HL-60 (cell line): ENCODE results near the gene OSBPL5.

ENCODE experiments used
- GABPA ChIP-seq: IDR thresholded peaks from 2 replicates; pipeline ENCODE4 v1.6.1; 2012; ENCODE audit warnings: low read depth
- POLR2AphosphoS5 ChIP-seq: IDR thresholded peaks from 2 replicates; pipeline ENCODE4 v1.6.1; 2012; ENCODE audit warnings: low read depth
- SPI1 ChIP-seq: IDR thresholded peaks from 2 replicates; pipeline ENCODE4 v1.6.1; 2012; ENCODE audit warnings: low read depth, mild to moderate bottlenecking, borderline replicate concordance
- TF ChIP-seq, protein P1 (sequence below): IDR thresholded peaks from one replicate; pipeline ENCODE4 v1.5.1; 2011; ENCODE audit warnings: low read length, control low read depth, inconsistent platforms; ENCODE audit not compliant: insufficient read depth
- TF ChIP-seq, protein P2 (sequence below): IDR thresholded peaks from 2 replicates; pipeline ENCODE4 v1.6.1; 2012; ENCODE audit warnings: low read depth; ENCODE audit not compliant: insufficient replicate concordance

DNA sequence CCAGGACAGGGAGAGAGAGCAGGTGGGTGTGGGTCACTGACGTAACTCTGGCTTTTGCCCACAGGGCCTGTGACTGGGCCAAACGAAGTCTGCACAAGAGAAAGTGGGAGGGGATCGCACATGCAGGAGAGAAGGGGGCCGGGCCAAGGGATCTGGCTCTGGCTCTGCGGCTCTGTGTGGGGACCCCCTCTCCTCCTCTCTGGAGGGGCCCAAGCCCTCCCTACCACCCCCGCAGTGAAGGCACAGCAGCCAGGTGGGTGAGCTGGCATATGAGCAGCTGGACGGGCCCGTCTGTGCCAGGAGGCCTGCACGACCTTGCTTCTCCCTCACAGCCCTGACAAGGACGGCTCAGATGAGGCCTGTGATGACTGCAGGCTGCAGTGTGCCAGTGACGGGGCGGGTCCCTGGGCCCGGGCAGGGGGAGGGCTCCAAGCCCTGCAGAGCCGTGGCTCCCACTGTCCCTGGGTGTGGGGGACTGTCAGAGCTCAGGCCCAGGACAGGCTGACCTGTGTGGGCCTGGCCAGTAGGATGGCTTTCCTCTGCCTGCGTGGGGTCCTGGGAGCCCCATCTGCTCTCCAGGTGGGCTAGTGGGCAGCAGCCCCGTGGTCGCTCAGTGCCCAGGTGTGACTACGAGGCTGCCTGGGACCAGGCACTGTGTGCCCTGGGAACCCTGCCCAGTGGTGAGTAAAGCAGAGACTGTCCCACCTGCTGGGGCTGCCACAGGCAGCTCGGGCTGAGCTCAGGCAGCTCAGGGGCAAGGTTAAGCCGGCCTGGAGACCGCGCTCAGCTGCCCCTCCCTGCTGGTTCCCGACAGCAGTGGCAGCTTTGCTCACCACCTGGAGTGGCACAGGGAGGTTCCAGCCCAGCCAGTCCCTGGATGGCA is 31.3 kb upstream of the OSBPL5 start:
- TF ChIP-seq, protein P1, sequence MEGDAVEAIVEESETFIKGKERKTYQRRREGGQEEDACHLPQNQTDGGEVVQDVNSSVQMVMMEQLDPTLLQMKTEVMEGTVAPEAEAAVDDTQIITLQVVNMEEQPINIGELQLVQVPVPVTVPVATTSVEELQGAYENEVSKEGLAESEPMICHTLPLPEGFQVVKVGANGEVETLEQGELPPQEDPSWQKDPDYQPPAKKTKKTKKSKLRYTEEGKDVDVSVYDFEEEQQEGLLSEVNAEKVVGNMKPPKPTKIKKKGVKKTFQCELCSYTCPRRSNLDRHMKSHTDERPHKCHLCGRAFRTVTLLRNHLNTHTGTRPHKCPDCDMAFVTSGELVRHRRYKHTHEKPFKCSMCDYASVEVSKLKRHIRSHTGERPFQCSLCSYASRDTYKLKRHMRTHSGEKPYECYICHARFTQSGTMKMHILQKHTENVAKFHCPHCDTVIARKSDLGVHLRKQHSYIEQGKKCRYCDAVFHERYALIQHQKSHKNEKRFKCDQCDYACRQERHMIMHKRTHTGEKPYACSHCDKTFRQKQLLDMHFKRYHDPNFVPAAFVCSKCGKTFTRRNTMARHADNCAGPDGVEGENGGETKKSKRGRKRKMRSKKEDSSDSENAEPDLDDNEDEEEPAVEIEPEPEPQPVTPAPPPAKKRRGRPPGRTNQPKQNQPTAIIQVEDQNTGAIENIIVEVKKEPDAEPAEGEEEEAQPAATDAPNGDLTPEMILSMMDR = no peak
- TF ChIP-seq GABPA (no peak), POLR2AphosphoS5 (no peak), SPI1 (no peak)
- TF ChIP-seq, protein P2, sequence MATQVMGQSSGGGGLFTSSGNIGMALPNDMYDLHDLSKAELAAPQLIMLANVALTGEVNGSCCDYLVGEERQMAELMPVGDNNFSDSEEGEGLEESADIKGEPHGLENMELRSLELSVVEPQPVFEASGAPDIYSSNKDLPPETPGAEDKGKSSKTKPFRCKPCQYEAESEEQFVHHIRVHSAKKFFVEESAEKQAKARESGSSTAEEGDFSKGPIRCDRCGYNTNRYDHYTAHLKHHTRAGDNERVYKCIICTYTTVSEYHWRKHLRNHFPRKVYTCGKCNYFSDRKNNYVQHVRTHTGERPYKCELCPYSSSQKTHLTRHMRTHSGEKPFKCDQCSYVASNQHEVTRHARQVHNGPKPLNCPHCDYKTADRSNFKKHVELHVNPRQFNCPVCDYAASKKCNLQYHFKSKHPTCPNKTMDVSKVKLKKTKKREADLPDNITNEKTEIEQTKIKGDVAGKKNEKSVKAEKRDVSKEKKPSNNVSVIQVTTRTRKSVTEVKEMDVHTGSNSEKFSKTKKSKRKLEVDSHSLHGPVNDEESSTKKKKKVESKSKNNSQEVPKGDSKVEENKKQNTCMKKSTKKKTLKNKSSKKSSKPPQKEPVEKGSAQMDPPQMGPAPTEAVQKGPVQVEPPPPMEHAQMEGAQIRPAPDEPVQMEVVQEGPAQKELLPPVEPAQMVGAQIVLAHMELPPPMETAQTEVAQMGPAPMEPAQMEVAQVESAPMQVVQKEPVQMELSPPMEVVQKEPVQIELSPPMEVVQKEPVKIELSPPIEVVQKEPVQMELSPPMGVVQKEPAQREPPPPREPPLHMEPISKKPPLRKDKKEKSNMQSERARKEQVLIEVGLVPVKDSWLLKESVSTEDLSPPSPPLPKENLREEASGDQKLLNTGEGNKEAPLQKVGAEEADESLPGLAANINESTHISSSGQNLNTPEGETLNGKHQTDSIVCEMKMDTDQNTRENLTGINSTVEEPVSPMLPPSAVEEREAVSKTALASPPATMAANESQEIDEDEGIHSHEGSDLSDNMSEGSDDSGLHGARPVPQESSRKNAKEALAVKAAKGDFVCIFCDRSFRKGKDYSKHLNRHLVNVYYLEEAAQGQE = no peak
